ENCODE data around the gene ENOSF1.

Gene ENOSF1

DNA sequence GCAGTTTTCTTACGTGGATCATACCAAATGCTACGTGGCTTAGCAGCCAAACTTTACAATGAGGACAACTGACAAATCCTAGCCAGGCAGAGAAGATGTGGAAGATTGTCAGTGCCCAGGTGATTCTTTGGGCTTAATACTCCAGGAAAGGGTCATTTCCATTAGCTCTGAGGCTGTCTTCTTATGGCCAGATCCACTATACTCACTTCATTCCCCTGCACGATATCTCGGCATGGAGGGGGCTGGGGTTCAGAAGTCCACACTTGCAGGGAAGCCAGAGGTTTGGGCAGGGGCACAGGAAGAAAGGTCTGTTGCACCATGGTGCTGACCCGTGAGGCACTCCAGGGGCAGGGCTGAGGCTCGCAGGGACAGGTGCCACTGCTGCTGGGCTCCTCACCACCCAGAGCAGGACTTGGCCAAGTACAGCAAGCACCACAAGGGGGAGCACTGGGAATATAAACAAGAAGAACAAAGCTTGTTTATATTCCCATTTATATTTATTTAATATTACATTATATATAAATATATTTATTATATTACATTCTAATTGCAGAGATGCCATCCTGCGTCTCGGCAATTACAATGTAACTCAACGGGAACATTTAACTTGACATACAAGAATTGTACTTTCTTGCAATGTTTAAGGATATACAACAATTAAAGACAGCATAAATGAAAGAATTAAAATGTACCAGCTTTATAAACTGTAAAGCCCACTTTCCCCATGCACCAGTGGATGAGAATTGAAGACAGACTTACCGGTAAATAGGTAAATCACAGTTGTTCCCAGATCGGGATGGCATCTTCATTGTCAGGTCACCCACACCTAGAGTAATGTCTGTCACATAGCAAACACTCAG is 88.4 kb downstream of the ENOSF1 start:
- H3K4me3 ChIP-seq (ENCODE audit: low read depth, low read length), result no peak overlapping the region
- TF ChIP-seq, protein P1, sequence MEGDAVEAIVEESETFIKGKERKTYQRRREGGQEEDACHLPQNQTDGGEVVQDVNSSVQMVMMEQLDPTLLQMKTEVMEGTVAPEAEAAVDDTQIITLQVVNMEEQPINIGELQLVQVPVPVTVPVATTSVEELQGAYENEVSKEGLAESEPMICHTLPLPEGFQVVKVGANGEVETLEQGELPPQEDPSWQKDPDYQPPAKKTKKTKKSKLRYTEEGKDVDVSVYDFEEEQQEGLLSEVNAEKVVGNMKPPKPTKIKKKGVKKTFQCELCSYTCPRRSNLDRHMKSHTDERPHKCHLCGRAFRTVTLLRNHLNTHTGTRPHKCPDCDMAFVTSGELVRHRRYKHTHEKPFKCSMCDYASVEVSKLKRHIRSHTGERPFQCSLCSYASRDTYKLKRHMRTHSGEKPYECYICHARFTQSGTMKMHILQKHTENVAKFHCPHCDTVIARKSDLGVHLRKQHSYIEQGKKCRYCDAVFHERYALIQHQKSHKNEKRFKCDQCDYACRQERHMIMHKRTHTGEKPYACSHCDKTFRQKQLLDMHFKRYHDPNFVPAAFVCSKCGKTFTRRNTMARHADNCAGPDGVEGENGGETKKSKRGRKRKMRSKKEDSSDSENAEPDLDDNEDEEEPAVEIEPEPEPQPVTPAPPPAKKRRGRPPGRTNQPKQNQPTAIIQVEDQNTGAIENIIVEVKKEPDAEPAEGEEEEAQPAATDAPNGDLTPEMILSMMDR (IDR thresholded peaks at IDR 0.05; ENCODE audit: low read depth, low read length), result peak; percentile 64

DNA sequence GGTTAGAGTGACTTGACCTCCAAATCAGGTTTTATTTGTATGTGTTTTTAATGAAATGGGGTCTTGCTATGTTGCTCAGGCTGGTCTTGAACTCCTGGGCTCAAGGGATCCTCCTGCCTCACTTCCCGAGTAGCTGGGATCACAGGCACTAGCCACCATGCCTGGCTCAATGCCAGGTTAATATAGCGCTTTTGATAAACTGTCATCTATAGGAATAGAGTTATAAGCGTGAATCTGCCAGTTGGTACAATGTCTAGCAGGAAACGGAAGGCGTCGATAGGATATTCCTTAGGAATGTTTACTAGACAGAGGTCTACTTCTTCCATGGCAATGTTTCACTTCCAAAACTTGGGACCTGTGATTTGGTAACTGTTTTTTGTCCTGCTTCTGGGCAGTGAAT is 90.1 kb downstream of the ENOSF1 start:
- TF ChIP-seq, protein P1 (IDR thresholded peaks at IDR 0.05; ENCODE audit: low read depth, low read length), result no peak
- H3K4me3 ChIP-seq (ENCODE audit: low read depth, low read length), result no peak overlapping the region

DNA sequence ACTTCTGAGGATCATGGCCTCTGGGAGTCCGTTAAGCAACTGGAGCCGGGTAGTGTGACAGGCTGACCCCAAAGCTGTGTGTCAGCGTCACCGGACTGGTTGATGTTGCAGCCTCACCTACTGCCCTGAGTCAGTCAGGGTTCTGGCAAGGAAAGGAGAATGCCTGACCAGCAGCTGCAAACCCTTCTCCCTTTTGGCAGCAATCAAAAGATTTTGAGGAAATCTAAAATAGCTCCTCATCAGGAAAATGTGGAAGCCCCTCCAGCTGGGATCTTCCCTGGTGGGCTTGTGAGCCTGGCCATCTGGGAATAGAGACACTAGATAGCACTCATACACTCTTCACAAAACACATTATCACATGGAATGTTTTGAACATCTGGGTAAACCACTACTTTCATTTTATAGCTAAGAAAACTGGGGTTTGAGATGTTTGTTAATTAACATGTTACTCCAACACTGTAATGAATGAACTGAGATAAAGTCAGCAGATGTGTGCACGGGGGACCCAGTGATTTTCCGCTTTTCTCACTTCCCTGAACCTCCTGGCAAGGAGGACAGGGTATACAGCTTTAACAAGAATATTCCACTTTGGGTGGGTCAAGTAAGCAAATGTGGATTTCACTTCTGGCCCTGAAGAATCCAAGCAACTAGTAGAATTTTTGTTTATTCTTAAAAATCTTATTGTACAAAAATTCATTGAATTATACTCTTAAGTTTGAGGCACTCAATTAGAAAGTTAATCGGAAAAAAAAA is 91.0 kb downstream of the ENOSF1 start:
- TF ChIP-seq, protein P1 (IDR thresholded peaks at IDR 0.05; ENCODE audit: low read depth, low read length), result no peak
- no peak overlapping the region for H3K4me3 ChIP-seq (ENCODE audit: low read depth, low read length)

All from WI38 (cell line).